ENCODE results near the gene FCRLB.

Gene FCRLB

GRCh38 chr1:161770250-161770649, 48.9 kb downstream of the FCRLB start:
- Histone ChIP-seq H3K4me3 (ENCODE audit: low read length) (no peak overlapping the region), H3K36me3 (ENCODE audit: insufficient read depth, low read length) (no peaks in the 10 kb centered on the region), H3K9me3 (ENCODE audit: low read length) (no peaks in the 10 kb centered on the region), H3K27me3 (ENCODE audit: insufficient read depth, low read length) (no peaks in the 10 kb centered on the region), H2AFZ (ENCODE audit: low read depth, low read length) (no peak overlapping the region), H3K4me1 (ENCODE audit: insufficient read depth, low read length) (no peaks in the 10 kb centered on the region)

- no peak overlapping the region for H2AFZ ChIP-seq (ENCODE audit: low read depth, low read length)
- H3K9me3 ChIP-seq (ENCODE audit: low read length): no peaks in the 10 kb centered on the region
- no peak overlapping the region for H3K4me3 ChIP-seq (ENCODE audit: low read length)
- no peaks in the 10 kb centered on the region for H3K36me3 ChIP-seq (ENCODE audit: insufficient read depth, low read length)
- no peaks in the 10 kb centered on the region for H3K27me3 ChIP-seq (ENCODE audit: insufficient read depth, low read length)
- H3K4me1 ChIP-seq (ENCODE audit: insufficient read depth, low read length): no peaks in the 10 kb centered on the region
Measured at GRCh38 chr1:161771161-161771560, 49.8 kb downstream of the FCRLB start.

- no peaks in the 10 kb centered on the region for H3K27me3 ChIP-seq (ENCODE audit: insufficient read depth, low read length)
Measured at GRCh38 chr1:161771973-161772372, 50.6 kb downstream of the FCRLB start.

GRCh38 chr1:161772397-161772796, 51.1 kb downstream of the FCRLB start:
- no peak overlapping the region for H2AFZ ChIP-seq (ENCODE audit: low read depth, low read length)
- H3K27me3 ChIP-seq (ENCODE audit: insufficient read depth, low read length): no peaks in the 10 kb centered on the region
- no peak overlapping the region for H3K4me3 ChIP-seq (ENCODE audit: low read length)
- no peaks in the 10 kb centered on the region for H3K36me3 ChIP-seq (ENCODE audit: insufficient read depth, low read length)
- no peaks in the 10 kb centered on the region for H3K9me3 ChIP-seq (ENCODE audit: low read length)
- H3K4me1 ChIP-seq (ENCODE audit: insufficient read depth, low read length): no peaks in the 10 kb centered on the region

More at GRCh38 chr1:161771973-161772372, 50.6 kb downstream of the FCRLB start:
- Histone ChIP-seq H3K4me1 (ENCODE audit: insufficient read depth, low read length) (no peaks in the 10 kb centered on the region), H2AFZ (ENCODE audit: low read depth, low read length) (no peak overlapping the region), H3K9me3 (ENCODE audit: low read length) (no peaks in the 10 kb centered on the region), H3K4me3 (ENCODE audit: low read length) (no peak overlapping the region), H3K36me3 (ENCODE audit: insufficient read depth, low read length) (no peaks in the 10 kb centered on the region)

GRCh38 chr1:161773791-161774190, 52.4 kb downstream of the FCRLB start:
- H3K9me3 ChIP-seq (ENCODE audit: low read length): no peaks in the 10 kb centered on the region
- H3K4me3 ChIP-seq (ENCODE audit: low read length): no peak overlapping the region
- H3K36me3 ChIP-seq (ENCODE audit: insufficient read depth, low read length): no peaks in the 10 kb centered on the region
- H3K4me1 ChIP-seq (ENCODE audit: insufficient read depth, low read length): no peaks in the 10 kb centered on the region
- H2AFZ ChIP-seq (ENCODE audit: low read depth, low read length): no peak overlapping the region
- no peaks in the 10 kb centered on the region for H3K27me3 ChIP-seq (ENCODE audit: insufficient read depth, low read length)

- Histone ChIP-seq H3K9me3 (ENCODE audit: low read length) (no peaks in the 10 kb centered on the region), H3K36me3 (ENCODE audit: insufficient read depth, low read length) (peaks cover 6% of the 10 kb centered on the region), H3K4me3 (ENCODE audit: low read length) (no peak overlapping the region), H3K4me1 (ENCODE audit: insufficient read depth, low read length) (no peaks in the 10 kb centered on the region), H3K27me3 (ENCODE audit: insufficient read depth, low read length) (no peaks in the 10 kb centered on the region), H2AFZ (ENCODE audit: low read depth, low read length) (no peak overlapping the region)
Measured at GRCh38 chr1:161777261-161777660, 55.9 kb downstream of the FCRLB start.

Data from neuron (in vitro differentiated cells).